Caco-2 (cell line): ENCODE results near the gene SGCA. TPM values are rescaled to one million over a fixed set of nuclear protein-coding genes. Genes with fewer than 3 reads are reported as not detected.

Source experiments
- BruUV-seq: library from RNA; stranded (reverse); fragments of 400-500 nt; replicated peaks from 2 replicates; lab custom pipeline; 2021; lab: Mats Ljungman, UMichigan
- CTCF ChIA-PET: fragments of 300-600 bp; sonication (Branson Sonifier 250); formaldehyde crosslinking; loops from one replicate; lab custom pipeline; 2022; ENCODE audit warnings: antibody characterized with exemption; lab: Charles Lee
- POLR2A ChIA-PET: fragments of 300-600 bp; sonication (Branson Sonifier 250); formaldehyde crosslinking; loops from one replicate; lab custom pipeline; 2022; ENCODE audit warnings: antibody characterized with exemption; lab: Charles Lee
- DNase-seq, 2 experiments: peaks; one replicate each; pipeline versions ENCODE4 v3.0.0 to v3.0.0-alpha.2; 2020 to 2022
- H3K27me3 ChIP-seq: replicated peaks from 2 replicates; pipeline ENCODE4 v1.6.0; 2011; ENCODE audit warnings: low read length; ENCODE audit not compliant: control insufficient read depth, insufficient read depth
- H3K36me3 ChIP-seq: 2 replicates; pipeline ENCODE4 v1.5.1; 2011; ENCODE audit warnings: low read length; ENCODE audit not compliant: control insufficient read depth, insufficient read depth
- H3K4me1 ChIP-seq: fragments of 250-450 bp; sonication (Bioruptor Pico); 2 replicates; pipeline ENCODE4 v1.5.1; 2020; ENCODE audit warnings: mild to moderate bottlenecking
- H3K4me3 ChIP-seq: 2 replicates; pipeline ENCODE4 v1.5.1; 2011; ENCODE audit warnings: low read depth, mild to moderate bottlenecking, control low read depth, low read length
- H3K9me3 ChIP-seq: fragments of 250-450 bp; sonication (Bioruptor Pico); 2 replicates; pipeline ENCODE4 v1.5.1; 2020; ENCODE audit warnings: mild to moderate bottlenecking, moderate library complexity
- H3K27ac Mint-ChIP-seq: one replicate; pipeline ENCODE4 v1.8.0; 2022; ENCODE audit warnings: mixed read lengths; ENCODE audit not compliant: unreplicated experiment
- H3K27me3 Mint-ChIP-seq: one replicate; pipeline ENCODE4 v1.8.0; 2022; ENCODE audit warnings: mixed read lengths; ENCODE audit not compliant: insufficient read depth, unreplicated experiment
- H3K36me3 Mint-ChIP-seq: one replicate; pipeline ENCODE4 v1.8.0; 2022; ENCODE audit warnings: mild to moderate bottlenecking, mixed read lengths; ENCODE audit not compliant: insufficient read depth, unreplicated experiment
- H3K4me1 Mint-ChIP-seq: one replicate; pipeline ENCODE4 v1.8.0; 2022; ENCODE audit warnings: low read depth, mixed read lengths; ENCODE audit not compliant: unreplicated experiment
- H3K4me3 Mint-ChIP-seq: one replicate; pipeline ENCODE4 v1.8.0; 2022; ENCODE audit warnings: mild to moderate bottlenecking, moderate library complexity, mixed read lengths; ENCODE audit not compliant: unreplicated experiment
- H3K9me3 Mint-ChIP-seq: one replicate; pipeline ENCODE4 v1.8.0; 2022; ENCODE audit warnings: mixed read lengths; ENCODE audit not compliant: unreplicated experiment
- CTCF ChIP-seq, 2 experiments: fragments of 200-600 bp in 1 of 2; IDR thresholded peaks; 1 replicate in 1 of 2; 2 replicates in 1 of 2; pipeline versions ENCODE4 v1.5.1 to v1.8.0; 2011 to 2022; ENCODE audit warnings: antibody characterized with exemption in 1 of 2, control low read depth in 1 of 2, inconsistent platforms in 1 of 2, low read depth in 1 of 2, low read length in 1 of 2, mild to moderate bottlenecking in 1 of 2, moderate library complexity in 1 of 2; ENCODE audit not compliant: insufficient read depth in 1 of 2, severe bottlenecking in 1 of 2, unreplicated experiment in 1 of 2
- intact Hi-C: fragments of 100-400 bp; cut with micrococcal nuclease; formaldehyde crosslinking; loops from one replicate; pipeline ENCODE4 v1.10.0; 2022; ENCODE audit not compliant: unreplicated experiment
- total RNA-seq: library from RNA; stranded (reverse); gene quantifications from 2 replicates; pipeline ENCODE4 v1.2.3, GENCODE V29; 2022

The SGCA gene
- total RNA-seq, 1 experiment from 2014 or later, result not detected

GRCh38 chr17:50182783-50183420, 17.1 kb downstream of the SGCA start:
- TF ChIP-seq CTCF (IDR thresholded peaks at IDR 0.05; ENCODE audit: insufficient read depth in 1 of 2, low read depth in 1 of 2, low read length in 1 of 2, severe bottlenecking in 1 of 2, unreplicated experiment in 1 of 2), result no peak
- Histone ChIP-seq H3K36me3 (no peaks in the 10 kb centered on the region), H3K27me3 (no peaks in the 10 kb centered on the region), H3K4me1 (peaks cover 14% of the 10 kb centered on the region), H3K4me3 (no peak overlapping the region), H3K9me3 (no peaks in the 10 kb centered on the region)
- Mint-ChIP-seq H3K4me1 (peaks cover 13% of the 10 kb centered on the region), H3K36me3 (no peaks in the 10 kb centered on the region), H3K27ac (no peak overlapping the region), H3K4me3 (no peak overlapping the region), H3K9me3 (no peaks in the 10 kb centered on the region), H3K27me3 (no peaks in the 10 kb centered on the region)
- intact Hi-C loops, result no loop called here
- CTCF ChIA-PET, result interaction anchor here (0.6 to 1.8 kb wide), 3 partner anchors 13 to 89 kb away, joined by 3 to 11 read pairs (median 4); no protein-coding TSS in a partner anchor
- BruUV-seq, result no TSS peak
- POLR2A ChIA-PET, result no interaction called here
- DNase-seq, result no peak

GRCh38 chr17:50183421-50183994, 17.7 kb downstream of the SGCA start:
- no peak overlapping the region for H3K4me3 Mint-ChIP-seq
- TF ChIP-seq CTCF (IDR thresholded peaks at IDR 0.05; ENCODE audit: insufficient read depth in 1 of 2, low read depth in 1 of 2, low read length in 1 of 2, severe bottlenecking in 1 of 2, unreplicated experiment in 1 of 2), result no peak
- no peaks in the 10 kb centered on the region for H3K36me3 ChIP-seq
- POLR2A ChIA-PET, result no interaction called here
- no peaks in the 10 kb centered on the region for H3K9me3 ChIP-seq
- H3K4me1 ChIP-seq, result peaks cover 8% of the 10 kb centered on the region
- no peak for DNase-seq
- peaks cover 8% of the 10 kb centered on the region for H3K4me1 Mint-ChIP-seq
- no peak overlapping the region for H3K4me3 ChIP-seq
- H3K36me3 Mint-ChIP-seq, result no peaks in the 10 kb centered on the region
- H3K27ac Mint-ChIP-seq, result no peak overlapping the region
- CTCF ChIA-PET, result interaction anchor here (0.6 to 0.7 kb wide), 4 partner anchors 15 to 303 kb away, joined by 3 to 7 read pairs (median 4); no protein-coding TSS in a partner anchor
- H3K9me3 Mint-ChIP-seq, result no peaks in the 10 kb centered on the region
- BruUV-seq, result no TSS peak
- no peaks in the 10 kb centered on the region for H3K27me3 Mint-ChIP-seq
- no peaks in the 10 kb centered on the region for H3K27me3 ChIP-seq
- intact Hi-C loops, result no loop called here

- Histone ChIP-seq H3K4me1 (peaks cover 6% of the 10 kb centered on the region; the same call in 1 of the 2 replicates), H3K9me3 (no peaks in the 10 kb centered on the region), H3K27me3 (no peaks in the 10 kb centered on the region), H3K36me3 (no peaks in the 10 kb centered on the region), H3K4me3 (no peak overlapping the region)
- intact Hi-C loops, result no loop called here
- ChIA-PET CTCF (interaction anchor here (0.6 to 0.7 kb wide), 3 partner anchors 114 to 303 kb away, joined by 3 to 7 read pairs (median 4); no protein-coding TSS in a partner anchor), POLR2A (no interaction called here)
- no peaks in the 10 kb centered on the region for H3K9me3 Mint-ChIP-seq
- no peak for TF ChIP-seq CTCF (IDR thresholded peaks at IDR 0.05; ENCODE audit: insufficient read depth in 1 of 2, low read depth in 1 of 2, low read length in 1 of 2, severe bottlenecking in 1 of 2, unreplicated experiment in 1 of 2)
- DNase-seq, result no peak
- H3K27ac Mint-ChIP-seq, result no peak overlapping the region
- H3K4me1 Mint-ChIP-seq, result peaks cover 6% of the 10 kb centered on the region
- no peak overlapping the region for H3K4me3 Mint-ChIP-seq
- no TSS peak for BruUV-seq
- no peaks in the 10 kb centered on the region for H3K27me3 Mint-ChIP-seq
- no peaks in the 10 kb centered on the region for H3K36me3 Mint-ChIP-seq
These were observed 18.3 kb downstream of the SGCA start for GRCh38 chr17:50184064-50184463.
